Kidney (tissue), 14 donors: ENCODE results near the gene OBP2B. TPM values are rescaled to one million over a fixed set of nuclear protein-coding genes. Genes with fewer than 3 reads are reported as not detected.

ENCODE experiments used
- DNase-seq, 5 donors: peaks; one replicate each; pipeline ENCODE4 v3.0.0-alpha.2; 2013 to 2020
- FAIRE-seq: peaks from 2 replicates; lab custom pipeline; 2012; peaks lifted over from hg19 to GRCh38; lab: Jason Lieb, UNC
- H3K27ac ChIP-seq, 2 donors: one replicate each; pipeline ENCODE4 v1.7.0; 2013; ENCODE audit warnings: low read depth in 2 of 2, low read length in 2 of 2, inconsistent platforms in 1 of 2
- H3K27me3 ChIP-seq: one replicate; pipeline ENCODE4 v1.7.1; 2013; ENCODE audit warnings: low read length, inconsistent platforms; ENCODE audit not compliant: control insufficient read depth, insufficient read depth
- H3K36me3 ChIP-seq, 3 donors: one replicate each; pipeline versions ENCODE4 v1.7.0 to v1.7.1; 2013; ENCODE audit warnings: low read length in 3 of 3, control low read depth in 1 of 3, inconsistent platforms in 1 of 3; ENCODE audit not compliant: insufficient read depth in 3 of 3, control insufficient read depth in 2 of 3
- H3K4me1 ChIP-seq, 3 donors: one replicate each; pipeline versions ENCODE4 v1.7.0 to v1.7.1; 2013; ENCODE audit warnings: low read length in 3 of 3, inconsistent platforms in 1 of 3, low read depth in 1 of 3; ENCODE audit not compliant: control insufficient read depth in 2 of 3, insufficient read depth in 2 of 3
- H3K4me3 ChIP-seq, 3 donors: one replicate each; pipeline versions ENCODE4 v1.7.0 to v1.8.1; 2013; ENCODE audit warnings: low read length in 3 of 3, control low read depth in 1 of 3, inconsistent platforms in 1 of 3
- H3K9ac ChIP-seq, 3 donors: one replicate each; pipeline versions ENCODE4 v1.7.0 to v1.7.1; 2013; ENCODE audit warnings: low read length in 3 of 3, control low read depth in 1 of 3, inconsistent platforms in 1 of 3
- H3K9me3 ChIP-seq, 3 donors: one replicate each; pipeline versions ENCODE4 v1.7.0 to v1.7.1; 2013; ENCODE audit warnings: low read length in 3 of 3, control low read depth in 1 of 3, inconsistent platforms in 1 of 3; ENCODE audit not compliant: control insufficient read depth in 2 of 3, insufficient read depth in 1 of 3
- CTCF ChIP-seq: IDR thresholded peaks from 3 replicates; pipeline ENCODE4 v1.5.1; 2012; ENCODE audit warnings: mild to moderate bottlenecking, moderate library complexity, borderline replicate concordance; ENCODE audit not compliant: insufficient read depth; ENCODE audit errors: extremely low read depth
- intact Hi-C: fragments of 100-400 bp; cut with DNase I; formaldehyde crosslinking; loops from one replicate; pipeline ENCODE4 v1.11.1; 2022
- polyA plus RNA-seq: library from polyadenylated mRNA; stranded (reverse); fragments of 350-450 nt; fragmentation: Illumina TruSeq; extraction: RNeasy Lipid Tissue Mini Kit (QIAGEN cat#74804); gene quantifications from one replicate; pipeline ENCODE4 v1.2.3, GENCODE V29; 2014; ENCODE audit warnings: low read depth, low replicate concordance; ENCODE audit not compliant: insufficient read depth
- total RNA-seq: library from RNA; stranded (reverse); fragmentation: NEBNext Ultra II Directional; extraction: Animal tissue kit (Norgen Biotek cat#: 25700); gene quantifications from one replicate; pipeline ENCODE4 v1.2.1, GENCODE V29; 2021
- donor health status: control.
- donor health status: control.
- donor health status: control.
- donor health status: control.
- donor health status: control.
- donor health status: DM: yes; HTN: yes; CAD: no.
- donor health status: Normal renal cell carcinoma (clear cell type).

OBP2B gene
- total and polyA plus RNA-seq, 2 donors from 2014 or later: not detected

GRCh38 chr9:133200631-133201030, 8.4 kb downstream of the OBP2B start:
- Histone ChIP-seq H3K27me3 (no peaks in the 10 kb centered on the region), H3K27ac (no peak overlapping the region), H3K9me3 (no peaks in the 10 kb centered on the region), H3K4me1 (no peaks in the 10 kb centered on the region), H3K36me3 (no peaks in the 10 kb centered on the region), H3K9ac (no peak overlapping the region), H3K4me3 (no peak overlapping the region)
- TF ChIP-seq CTCF: no peak
- FAIRE-seq (no peak), DNase-seq (peak in 1 of 5 donors; percentile 56)
- intact Hi-C loops: no loop called here

GRCh38 chr9:133199648-133200321, 9.3 kb downstream of the OBP2B start:
- no peak overlapping the region for H3K27ac ChIP-seq
- peak overlapping the region; percentile 21 to 59 (median 58) for H3K4me3 ChIP-seq
- H3K4me1 ChIP-seq: no peaks in the 10 kb centered on the region
- DNase-seq (peak in 4 of 5 donors; percentile 53 to 86 (median 73)), FAIRE-seq (no peak)
- peaks cover 0 to 3% (median 3%) of the 10 kb centered on the region in 3 donors for H3K9me3 ChIP-seq
- intact Hi-C loops: no loop called here
- no peaks in the 10 kb centered on the region for H3K36me3 ChIP-seq
- H3K9ac ChIP-seq: no peak overlapping the region
- no peaks in the 10 kb centered on the region for H3K27me3 ChIP-seq
- no peak for TF ChIP-seq CTCF

- no peak overlapping the region for H3K4me3 ChIP-seq
- no peak overlapping the region for H3K9ac ChIP-seq
- no peak for TF ChIP-seq CTCF
- DNase-seq (no peak), FAIRE-seq (no peak)
- no peaks in the 10 kb centered on the region for H3K4me1 ChIP-seq
- H3K36me3 ChIP-seq: no peaks in the 10 kb centered on the region
- no peaks in the 10 kb centered on the region for H3K27me3 ChIP-seq
- H3K27ac ChIP-seq: no peak overlapping the region
- intact Hi-C loops: no loop called here
- peaks cover 0 to 3% (median 3%) of the 10 kb centered on the region in 3 donors for H3K9me3 ChIP-seq
These were observed 14.0 kb downstream of the OBP2B start for GRCh38 chr9:133195029-133195428.

GRCh38 chr9:133194597-133194996, 14.5 kb downstream of the OBP2B start:
- no peaks in the 10 kb centered on the region for H3K4me1 ChIP-seq
- intact Hi-C loops: no loop called here
- H3K9me3 ChIP-seq: peaks cover 0 to 3% (median 3%) of the 10 kb centered on the region in 3 donors
- H3K27ac ChIP-seq: no peak overlapping the region
- no peak for TF ChIP-seq CTCF
- no peaks in the 10 kb centered on the region for H3K36me3 ChIP-seq
- H3K4me3 ChIP-seq: no peak overlapping the region
- DNase-seq (no peak), FAIRE-seq (no peak)
- H3K9ac ChIP-seq: no peak overlapping the region
- H3K27me3 ChIP-seq: no peaks in the 10 kb centered on the region
